Type B pancreatic cell (in vitro differentiated cells): ENCODE results near the gene EDN2. TPM values are rescaled to one million over a fixed set of nuclear protein-coding genes. Genes with fewer than 3 reads are reported as not detected.
A peak's percentile ranks its signal among the peaks of the same experiment; 100 is the strongest.

Experiments used
- DNase-seq: peaks from one replicate; pipeline ENCODE4 v3.0.0; 2021; ENCODE audit warnings: mixed read lengths; ENCODE audit not compliant: unreplicated experiment; ENCODE audit errors: extremely low spot score
- H3K27ac Mint-ChIP-seq: 2 replicates; pipeline ENCODE4 v1.8.0; 2021; ENCODE audit warnings: mild to moderate bottlenecking, mixed read lengths
- H3K27me3 Mint-ChIP-seq: 2 replicates; pipeline ENCODE4 v1.8.0; 2021; ENCODE audit warnings: mixed read lengths
- H3K36me3 Mint-ChIP-seq: 2 replicates; pipeline ENCODE4 v1.8.0; 2021; ENCODE audit warnings: mixed read lengths
- H3K4me1 Mint-ChIP-seq: one replicate; pipeline ENCODE4 v1.8.0; 2021; ENCODE audit warnings: mixed read lengths; ENCODE audit not compliant: unreplicated experiment
- H3K4me3 Mint-ChIP-seq: 2 replicates; pipeline ENCODE4 v1.8.0; 2021; ENCODE audit warnings: mild to moderate bottlenecking, mixed read lengths
- H3K9me3 Mint-ChIP-seq: 2 replicates; pipeline ENCODE4 v1.8.0; 2021; ENCODE audit warnings: mixed read lengths
- CTCF ChIP-seq: fragments of 200-600 bp; sonication (generic); conservative IDR thresholded peaks from 2 replicates; pipeline ENCODE4 v1.5.0; 2021; ENCODE audit warnings: antibody characterized with exemption, mild to moderate bottlenecking
- total RNA-seq: library from RNA; stranded (reverse); gene quantifications from 2 replicates; pipeline ENCODE4 v1.2.1, GENCODE V29; 2021; ENCODE audit warnings: low replicate concordance

EDN2 gene
- total RNA-seq, 1 donor from 2014 or later: 0.24 TPM

GRCh38 chr1:41487126-41488039 is 2.9 kb upstream of the EDN2 start:
- no peaks in the 10 kb centered on the region for H3K27me3 Mint-ChIP-seq
- H3K4me3 Mint-ChIP-seq: peak overlapping the region; percentile 78
- no peak for TF ChIP-seq CTCF
- H3K9me3 Mint-ChIP-seq: peaks cover 5% of the 10 kb centered on the region
- H3K4me1 Mint-ChIP-seq: peaks cover 44% of the 10 kb centered on the region
- DNase-seq: no peak
- H3K36me3 Mint-ChIP-seq: no peaks in the 10 kb centered on the region
- H3K27ac Mint-ChIP-seq: peak overlapping the region; percentile 90

GRCh38 chr1:41486371-41487125 is 2.1 kb upstream of the EDN2 start:
- Mint-ChIP-seq H3K4me1 (peaks cover 45% of the 10 kb centered on the region), H3K36me3 (no peaks in the 10 kb centered on the region), H3K27ac (peak overlapping the region; percentile 90), H3K9me3 (peaks cover 5% of the 10 kb centered on the region), H3K4me3 (peak overlapping the region; percentile 78), H3K27me3 (no peaks in the 10 kb centered on the region)
- no peak for DNase-seq
- TF ChIP-seq CTCF: no peak

- no peak for TF ChIP-seq CTCF
- Mint-ChIP-seq H3K27me3 (no peaks in the 10 kb centered on the region), H3K4me3 (peak overlapping the region; percentile 78), H3K4me1 (peaks cover 45% of the 10 kb centered on the region), H3K36me3 (no peaks in the 10 kb centered on the region), H3K27ac (peak overlapping the region; percentile 90), H3K9me3 (peaks cover 5% of the 10 kb centered on the region)
- DNase-seq: no peak
Observed at GRCh38 chr1:41486053-41486370, 1.5 kb upstream of the EDN2 start.

- H3K4me1 Mint-ChIP-seq: peaks cover 45% of the 10 kb centered on the region
- TF ChIP-seq CTCF: no peak
- peaks cover 5% of the 10 kb centered on the region for H3K9me3 Mint-ChIP-seq
- DNase-seq: no peak
- H3K4me3 Mint-ChIP-seq: no peak overlapping the region
- H3K36me3 Mint-ChIP-seq: no peaks in the 10 kb centered on the region
- H3K27ac Mint-ChIP-seq: no peak overlapping the region
- no peaks in the 10 kb centered on the region for H3K27me3 Mint-ChIP-seq
Observed at GRCh38 chr1:41485605-41486004, 1.1 kb upstream of the EDN2 start.

- Mint-ChIP-seq H3K36me3 (no peaks in the 10 kb centered on the region), H3K4me1 (peaks cover 45% of the 10 kb centered on the region), H3K27me3 (no peaks in the 10 kb centered on the region), H3K9me3 (no peaks in the 10 kb centered on the region), H3K27ac (peak overlapping the region; percentile 88), H3K4me3 (no peak overlapping the region)
- TF ChIP-seq CTCF: no peak
- no peak for DNase-seq
Observed at GRCh38 chr1:41483960-41484401, 502 bp downstream of the EDN2 start.
